Chondrocyte (in vitro differentiated cells): ENCODE data around the gene LMOD3. TPM values are rescaled to one million over a fixed set of nuclear protein-coding genes. Genes with fewer than 3 reads are reported as not detected.

Source experiments
- DNase-seq: peaks from one replicate; pipeline ENCODE4 v3.0.0; 2021; ENCODE audit warnings: mixed read lengths, low spot score
- H3K27ac Mint-ChIP-seq: one replicate; pipeline ENCODE4 v1.8.0; 2021; ENCODE audit warnings: mild to moderate bottlenecking, moderate library complexity, mixed read lengths; ENCODE audit not compliant: unreplicated experiment
- H3K27me3 Mint-ChIP-seq: 2 replicates; pipeline ENCODE4 v1.8.0; 2021; ENCODE audit warnings: low read depth, mixed read lengths
- H3K36me3 Mint-ChIP-seq: 2 replicates; pipeline ENCODE4 v1.8.0; 2021; ENCODE audit warnings: low read depth, mixed read lengths
- H3K4me1 Mint-ChIP-seq: 2 replicates; pipeline ENCODE4 v1.8.0; 2021; ENCODE audit warnings: low read depth, mild to moderate bottlenecking, mixed read lengths
- H3K4me3 Mint-ChIP-seq: one replicate; pipeline ENCODE4 v1.8.0; 2021; ENCODE audit warnings: mild to moderate bottlenecking, moderate library complexity, mixed read lengths; ENCODE audit not compliant: unreplicated experiment
- H3K9me3 Mint-ChIP-seq: 2 replicates; pipeline ENCODE4 v1.8.0; 2021; ENCODE audit warnings: low read depth, mixed read lengths
- CTCF ChIP-seq: fragments of 200-600 bp; sonication (generic); IDR thresholded peaks from 2 replicates; pipeline ENCODE4 v1.5.0; 2021; ENCODE audit warnings: antibody characterized with exemption, mild to moderate bottlenecking, moderate library complexity
- total RNA-seq: library from RNA; stranded (reverse); gene quantifications from 3 replicates; pipeline ENCODE4 v1.2.1, GENCODE V29; 2021

Gene LMOD3
- total RNA-seq, 1 donor from 2014 or later: not detected

DNA sequence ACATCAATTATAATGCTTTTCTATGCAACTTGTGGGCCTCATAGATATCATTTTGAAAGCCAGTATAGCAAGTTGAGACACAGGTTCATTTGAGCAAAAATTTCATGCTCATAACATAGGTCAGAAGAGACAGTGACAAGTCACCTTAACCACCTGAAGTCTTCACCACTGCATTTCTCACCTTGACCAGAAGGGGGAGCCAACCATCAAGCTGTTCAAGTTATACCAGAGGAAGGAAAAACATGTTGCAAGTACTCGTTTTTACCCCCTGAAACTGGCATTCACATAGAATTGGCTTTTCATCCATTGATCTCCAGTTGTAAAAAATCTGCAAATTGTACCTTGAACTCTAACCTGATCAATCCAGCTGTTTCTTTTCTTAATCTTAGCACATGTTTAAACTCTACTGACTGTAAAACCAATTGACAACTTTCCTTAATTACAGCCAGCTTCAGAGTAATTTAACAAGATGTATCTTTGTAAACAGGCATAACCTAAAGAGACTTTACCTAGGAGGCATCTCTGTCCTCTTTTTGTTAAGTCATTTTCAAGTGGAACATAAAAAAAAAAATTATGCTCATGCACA, 1.4 kb downstream of the LMOD3 start:
- no peak overlapping the region for H3K27ac Mint-ChIP-seq
- H3K4me3 Mint-ChIP-seq: no peak overlapping the region

GRCh38 chr3:69119681-69120080, 2.7 kb downstream of the LMOD3 start:
- Mint-ChIP-seq H3K27ac (no peak overlapping the region), H3K4me3 (no peak overlapping the region), H3K36me3 (no peaks in the 10 kb centered on the region), H3K9me3 (no peaks in the 10 kb centered on the region), H3K4me1 (peaks cover 12% of the 10 kb centered on the region), H3K27me3 (no peaks in the 10 kb centered on the region)
- no peak for DNase-seq
- no peak for TF ChIP-seq CTCF

More for the DNA sequence above, 1.4 kb downstream of the LMOD3 start:
- Mint-ChIP-seq H3K27me3 (no peaks in the 10 kb centered on the region), H3K4me1 (peaks cover 7% of the 10 kb centered on the region), H3K36me3 (no peaks in the 10 kb centered on the region), H3K9me3 (no peaks in the 10 kb centered on the region)
- TF ChIP-seq CTCF: peak; percentile 94
- no peak for DNase-seq

- Mint-ChIP-seq H3K4me1 (peaks cover 12% of the 10 kb centered on the region), H3K27ac (no peak overlapping the region), H3K4me3 (no peak overlapping the region), H3K9me3 (no peaks in the 10 kb centered on the region), H3K36me3 (no peaks in the 10 kb centered on the region), H3K27me3 (no peaks in the 10 kb centered on the region)
- TF ChIP-seq CTCF: no peak
- DNase-seq: no peak
Observed at GRCh38 chr3:69119138-69119537, 3.3 kb downstream of the LMOD3 start.

- Mint-ChIP-seq H3K4me1 (peaks cover 12% of the 10 kb centered on the region), H3K36me3 (no peaks in the 10 kb centered on the region), H3K27me3 (no peaks in the 10 kb centered on the region), H3K27ac (no peak overlapping the region), H3K9me3 (no peaks in the 10 kb centered on the region), H3K4me3 (no peak overlapping the region)
- TF ChIP-seq CTCF: no peak
- DNase-seq: no peak
Observed at GRCh38 chr3:69118555-69118954, 3.8 kb downstream of the LMOD3 start.

DNA sequence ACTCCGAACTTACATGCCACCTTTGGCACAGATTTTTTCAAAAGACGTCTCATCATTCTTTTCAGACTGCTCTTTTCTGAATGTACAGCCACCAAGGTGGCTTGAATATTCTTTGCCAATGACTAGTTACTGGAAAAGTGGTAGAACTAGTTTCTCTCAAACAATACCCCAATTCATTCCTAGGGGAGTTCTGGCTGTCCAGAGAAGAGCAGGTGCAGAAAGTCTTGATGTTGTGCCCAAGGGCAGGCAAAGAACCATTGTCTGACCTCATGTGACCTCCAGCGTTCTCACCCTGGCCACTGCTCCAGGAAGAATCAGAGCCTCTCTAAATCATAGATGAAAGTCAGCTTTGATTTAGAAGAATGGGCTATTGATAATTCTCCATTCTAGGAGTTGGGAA, 5.5 kb downstream of the LMOD3 start:
- H3K36me3 Mint-ChIP-seq: no peaks in the 10 kb centered on the region
- H3K27ac Mint-ChIP-seq: no peak overlapping the region
- no peak for DNase-seq
- H3K4me1 Mint-ChIP-seq: peaks cover 9% of the 10 kb centered on the region
- H3K4me3 Mint-ChIP-seq: no peak overlapping the region
- no peaks in the 10 kb centered on the region for H3K9me3 Mint-ChIP-seq
- H3K27me3 Mint-ChIP-seq: no peaks in the 10 kb centered on the region
- TF ChIP-seq CTCF: no peak
